Endothelial cell of umbilical vein (primary cell): ENCODE data around the gene S100A13. TPM values are rescaled to one million over a fixed set of nuclear protein-coding genes. Genes with fewer than 3 reads are reported as not detected.

ENCODE experiments used
- BruUV-seq: library from RNA; stranded (reverse); fragments of 400-500 nt; replicated peaks from 2 replicates; lab custom pipeline; 2021; lab: Mats Ljungman, UMichigan
- CTCF ChIA-PET: fragments of 300-600, 350-600 bp; sonication (Branson Sonifier 250); formaldehyde crosslinking; loops from one replicate; lab custom pipeline; 2021; ENCODE audit warnings: antibody characterized with exemption, inconsistent platforms; lab: Charles Lee
- POLR2A ChIA-PET: fragments of 300-600, 350-600 bp; sonication (Branson Sonifier 250); formaldehyde crosslinking; loops from one replicate; lab custom pipeline; 2021; ENCODE audit warnings: antibody characterized with exemption, inconsistent platforms; lab: Charles Lee
- DNase-seq: peaks from one replicate; pipeline ENCODE4 v3.0.0-alpha.2; 2011; ENCODE audit warnings: low read depth, low spot score
- FAIRE-seq: peaks from 2 replicates; lab custom pipeline; 2011; peaks lifted over from hg19 to GRCh38; lab: Jason Lieb, UNC
- H2AFZ ChIP-seq: 2 replicates; pipeline ENCODE4 v1.6.0; 2012; ENCODE audit warnings: low read depth, low read length, control low read depth, inconsistent platforms
- H3K27ac ChIP-seq: 2 replicates; pipeline ENCODE4 v1.5.1; 2011; ENCODE audit warnings: low read depth, mild to moderate bottlenecking, control low read depth, low read length, moderate library complexity; ENCODE audit not compliant: insufficient read depth
- H3K27me3 ChIP-seq, 2 experiments: 2 replicates each; pipeline versions ENCODE4 v1.6.0 to v1.6.1; 2011; ENCODE audit warnings: low read length in 2 of 2, mixed read lengths in 1 of 2; ENCODE audit not compliant: control insufficient read depth in 2 of 2, insufficient read depth in 2 of 2
- H3K36me3 ChIP-seq, 2 experiments: 2 replicates in 1 of 2; 3 replicates in 1 of 2; pipeline ENCODE4 v1.5.1; 2011; ENCODE audit warnings: low read length in 2 of 2, mild to moderate bottlenecking in 1 of 2, moderate library complexity in 1 of 2; ENCODE audit not compliant: control insufficient read depth in 2 of 2, insufficient read depth in 2 of 2; ENCODE audit errors: extremely low read depth in 1 of 2
- H3K4me1 ChIP-seq: 3 replicates; pipeline ENCODE4 v1.5.1; 2011; ENCODE audit warnings: mild to moderate bottlenecking, low read length; ENCODE audit not compliant: control insufficient read depth, insufficient read depth; ENCODE audit errors: extremely low read depth
- H3K4me2 ChIP-seq: 2 replicates; pipeline ENCODE4 v1.6.1; 2011; ENCODE audit warnings: low read length, control low read depth, mixed read lengths; ENCODE audit not compliant: insufficient read depth
- H3K4me3 ChIP-seq, 3 experiments: fragments of 200-600 bp in 1 of 3; sonication (generic), shearing (Covaris generic) in 1 of 3; replicated peaks in 1 of 3; 2 replicates each; pipeline ENCODE4 v1.5.1; 2011 to 2016; ENCODE audit warnings: control low read depth in 3 of 3, low read length in 3 of 3, mild to moderate bottlenecking in 2 of 3, inconsistent platforms in 1 of 3, low read depth in 1 of 3, moderate library complexity in 1 of 3; ENCODE audit not compliant: insufficient read depth in 1 of 3
- H3K79me2 ChIP-seq: 2 replicates; pipeline ENCODE4 v1.6.0; 2012; ENCODE audit warnings: low read length, inconsistent platforms; ENCODE audit not compliant: control insufficient read depth, insufficient read depth
- H3K9ac ChIP-seq: replicated peaks from 2 replicates; pipeline ENCODE3; 2011; ENCODE audit warnings: low read length, control low read depth; ENCODE audit not compliant: insufficient read depth; ENCODE audit errors: extremely low read depth
- H3K9me1 ChIP-seq: replicated peaks from 3 replicates; pipeline ENCODE4 v1.6.0; 2011; ENCODE audit warnings: mild to moderate bottlenecking, low read length; ENCODE audit not compliant: control insufficient read depth, insufficient read depth; ENCODE audit errors: extremely low read depth
- H3K9me3 ChIP-seq: replicated peaks from 2 replicates; pipeline ENCODE4 v1.5.1; 2012; ENCODE audit warnings: low read length, inconsistent platforms; ENCODE audit not compliant: control insufficient read depth, insufficient read depth
- H4K20me1 ChIP-seq: replicated peaks from 2 replicates; pipeline ENCODE3; 2011; ENCODE audit warnings: mild to moderate bottlenecking, low read length; ENCODE audit not compliant: control insufficient read depth, insufficient read depth; ENCODE audit errors: extremely low read depth
- EZH2 ChIP-seq: IDR thresholded peaks from 2 replicates; pipeline ENCODE4 v1.6.1; 2012; ENCODE audit warnings: borderline replicate concordance, low read depth, mild to moderate bottlenecking, moderate library complexity, low read length, inconsistent platforms; ENCODE audit not compliant: severe bottlenecking
- FOS ChIP-seq: IDR thresholded peaks from 2 replicates; pipeline ENCODE4 v1.6.1; 2011; ENCODE audit warnings: mild to moderate bottlenecking, low read length, moderate library complexity, borderline replicate concordance; ENCODE audit not compliant: insufficient read depth
- GATA2 ChIP-seq: IDR thresholded peaks from 2 replicates; pipeline ENCODE4 v1.7.0; 2011; ENCODE audit warnings: low read depth, mild to moderate bottlenecking, moderate library complexity, mixed read lengths, low read length; ENCODE audit not compliant: insufficient read length, insufficient read depth
- JUN ChIP-seq: IDR thresholded peaks from 2 replicates; pipeline ENCODE4 v1.6.1; 2011; ENCODE audit warnings: borderline replicate concordance, low read depth; ENCODE audit not compliant: insufficient read length, insufficient read depth
- MYC ChIP-seq: IDR thresholded peaks from one replicate; pipeline ENCODE4 v1.6.1; 2011; ENCODE audit warnings: mild to moderate bottlenecking, low read depth, low read length
- POLR2A ChIP-seq: IDR thresholded peaks from 2 replicates; pipeline ENCODE4 v1.6.1; 2012; ENCODE audit warnings: low read depth, mild to moderate bottlenecking, control low read depth, low read length
- POLR2AphosphoS5 ChIP-seq: IDR thresholded peaks from 2 replicates; pipeline ENCODE4 v1.6.1; 2012; ENCODE audit warnings: low read depth, mild to moderate bottlenecking, control low read depth, low read length, moderate library complexity; ENCODE audit not compliant: insufficient read depth
- dilution Hi-C: fragments of 300-500 bp; cut with MboI; formaldehyde crosslinking; loops from one replicate; pipeline ENCODE4 v1.15.0; 2019; ENCODE audit warnings: low sequenced_read_pairs; ENCODE audit not compliant: extremely low pct_ligation_motif_present
- intact Hi-C: fragments of 100-400 bp; cut with micrococcal nuclease; formaldehyde crosslinking; loops from one replicate; pipeline ENCODE4 v1.10.0; 2022
- polyA plus RNA-seq, 4 experiments: library from polyadenylated mRNA; depleted of rRNA in 3 of 4; stranded (reverse) in 3 of 4; unstranded in 1 of 4; fragments of >200 nt; gene quantifications; 2 replicates each; pipeline versions ENCODE4 v1.2.1 to v1.2.3, GENCODE V29; 2011 to 2012; ENCODE audit warnings: missing spikeins in 1 of 4
- total RNA-seq: library from RNA; stranded (reverse); gene quantifications from 2 replicates; pipeline ENCODE4 v1.2.3, GENCODE V29; 2021
- TF ChIP-seq, protein P1 (sequence below), 2 donors: IDR thresholded peaks; 1 replicate in 1 of 2; 2 replicates in 1 of 2; pipeline ENCODE4 v1.5.1; 2011; ENCODE audit warnings: low read length in 2 of 2, mild to moderate bottlenecking in 2 of 2, moderate library complexity in 2 of 2, control low read depth in 1 of 2, inconsistent platforms in 1 of 2, low read depth in 1 of 2; ENCODE audit not compliant: insufficient read depth in 1 of 2; ENCODE audit errors: extremely low read depth in 1 of 2
- TF ChIP-seq, protein P2 (sequence below): IDR thresholded peaks from 2 replicates; pipeline ENCODE4 v1.6.1; 2011; ENCODE audit not compliant: insufficient read depth, insufficient read length

S100A13 gene
- total and polyA plus RNA-seq, 2 donors (not counting 3 experiments of a cell fraction or from before 2014, with no cell fraction given), result 155 to 360 TPM

DNA sequence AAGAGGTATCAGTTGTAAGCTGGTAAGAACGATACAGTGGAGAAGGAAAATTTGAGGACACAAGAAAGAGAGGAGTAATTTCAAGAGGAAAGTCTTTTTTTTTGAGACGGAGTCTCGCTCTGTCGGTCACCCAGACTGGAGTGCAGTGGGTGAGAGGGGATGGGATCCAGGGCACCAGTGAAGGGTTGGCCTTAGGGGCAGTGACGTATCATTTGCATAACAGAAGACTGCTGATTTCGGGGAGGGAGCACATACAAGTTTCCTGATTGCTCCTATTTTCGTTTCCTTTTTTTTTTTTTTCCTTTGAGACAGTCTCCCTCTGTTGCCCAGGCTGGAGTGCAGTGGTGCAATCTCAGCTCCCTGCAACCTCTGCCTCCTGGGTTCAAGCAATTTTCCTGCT lies 4.2 kb downstream of the S100A13 start:
- POLR2A ChIA-PET, result interaction anchor here (0.6 to 1.8 kb wide), 2 partner anchors 11 to 17 kb away, joined by 8 read pairs; partner anchors contain the start of gene CHTOP
- intact Hi-C loops, result no loop called here
- BruUV-seq, result no TSS peak

More for the DNA sequence above, 4.2 kb downstream of the S100A13 start:
- DNase-seq (no peak), FAIRE-seq (no peak)
- no peak overlapping the region for H3K4me3 ChIP-seq
- no peaks in the 10 kb centered on the region for H3K27me3 ChIP-seq
- H4K20me1 ChIP-seq, result no peaks in the 10 kb centered on the region
- H3K9ac ChIP-seq, result no peak overlapping the region
- H3K27ac ChIP-seq, result no peak overlapping the region
- no peak overlapping the region for H2AFZ ChIP-seq
- H3K79me2 ChIP-seq, result peaks cover 28% of the 10 kb centered on the region
- TF ChIP-seq, protein P1, sequence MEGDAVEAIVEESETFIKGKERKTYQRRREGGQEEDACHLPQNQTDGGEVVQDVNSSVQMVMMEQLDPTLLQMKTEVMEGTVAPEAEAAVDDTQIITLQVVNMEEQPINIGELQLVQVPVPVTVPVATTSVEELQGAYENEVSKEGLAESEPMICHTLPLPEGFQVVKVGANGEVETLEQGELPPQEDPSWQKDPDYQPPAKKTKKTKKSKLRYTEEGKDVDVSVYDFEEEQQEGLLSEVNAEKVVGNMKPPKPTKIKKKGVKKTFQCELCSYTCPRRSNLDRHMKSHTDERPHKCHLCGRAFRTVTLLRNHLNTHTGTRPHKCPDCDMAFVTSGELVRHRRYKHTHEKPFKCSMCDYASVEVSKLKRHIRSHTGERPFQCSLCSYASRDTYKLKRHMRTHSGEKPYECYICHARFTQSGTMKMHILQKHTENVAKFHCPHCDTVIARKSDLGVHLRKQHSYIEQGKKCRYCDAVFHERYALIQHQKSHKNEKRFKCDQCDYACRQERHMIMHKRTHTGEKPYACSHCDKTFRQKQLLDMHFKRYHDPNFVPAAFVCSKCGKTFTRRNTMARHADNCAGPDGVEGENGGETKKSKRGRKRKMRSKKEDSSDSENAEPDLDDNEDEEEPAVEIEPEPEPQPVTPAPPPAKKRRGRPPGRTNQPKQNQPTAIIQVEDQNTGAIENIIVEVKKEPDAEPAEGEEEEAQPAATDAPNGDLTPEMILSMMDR (IDR thresholded peaks at IDR 0.05; ENCODE audit: extremely low read depth in 1 of 2, insufficient read depth in 1 of 2, low read depth in 1 of 2, low read length in 2 of 2), result no peak
- TF ChIP-seq GATA2 (no peak), MYC (no peak), JUN (no peak), FOS (no peak), POLR2AphosphoS5 (no peak), POLR2A (no peak), EZH2 (no peak)
- TF ChIP-seq, protein P2, sequence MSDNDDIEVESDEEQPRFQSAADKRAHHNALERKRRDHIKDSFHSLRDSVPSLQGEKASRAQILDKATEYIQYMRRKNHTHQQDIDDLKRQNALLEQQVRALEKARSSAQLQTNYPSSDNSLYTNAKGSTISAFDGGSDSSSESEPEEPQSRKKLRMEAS, result no peak
- CTCF ChIA-PET, result interaction anchor here (1.3 to 7.8 kb wide), 3 partner anchors 13 to 52 kb away, joined by 4 to 145 read pairs (median 4); no protein-coding TSS in a partner anchor
- peaks cover 14% of the 10 kb centered on the region for H3K4me1 ChIP-seq
- H3K9me3 ChIP-seq, result no peaks in the 10 kb centered on the region
- H3K36me3 ChIP-seq, result peaks cover 0 to 6% of the 10 kb centered on the region in 2 experiments
- dilution Hi-C loops, result no loop called here
- H3K4me2 ChIP-seq, result no peak overlapping the region
- H3K9me1 ChIP-seq, result no peaks in the 10 kb centered on the region
